Kidney epithelial cell (primary cell): Measurements from ENCODE around the gene DPY19L2. TPM values are rescaled to one million over a fixed set of nuclear protein-coding genes. Genes with fewer than 3 reads are reported as not detected.
"Not testable (repeated sequence)": the region's sequence is repeated elsewhere in the genome, so short reads cannot be mapped to it uniquely, and the experiment has no call there.

ENCODE experiments used
- DNase-seq: peaks from one replicate; pipeline ENCODE4 v3.0.0-alpha.2; 2010; ENCODE audit warnings: low read depth
- H3K27me3 ChIP-seq: 2 replicates; pipeline ENCODE4 v1.6.0; 2011; ENCODE audit warnings: low read length; ENCODE audit not compliant: control insufficient read depth, insufficient read depth
- H3K36me3 ChIP-seq: 2 replicates; pipeline ENCODE4 v1.5.1; 2011; ENCODE audit warnings: low read length; ENCODE audit not compliant: control insufficient read depth, insufficient read depth
- H3K4me3 ChIP-seq: 2 replicates; pipeline ENCODE4 v1.5.1; 2011; ENCODE audit warnings: low read depth, mild to moderate bottlenecking, control low read depth, low read length
- total RNA-seq: library from RNA; depleted of rRNA; stranded (reverse); fragments of >200 nt; gene quantifications from 2 replicates; pipeline ENCODE4 v1.2.3, GENCODE V29; 2015
- TF ChIP-seq, protein P1 (sequence below): IDR thresholded peaks from 2 replicates; pipeline ENCODE4 v1.5.1; 2011; ENCODE audit warnings: mild to moderate bottlenecking, moderate library complexity, low read length, control low read depth, inconsistent platforms; ENCODE audit not compliant: insufficient read depth, poor library complexity, severe bottlenecking

The DPY19L2 gene
- 5.8 and 6.7 TPM in 2 replicates for total RNA-seq

- no peaks in the 10 kb centered on the region for H3K36me3 ChIP-seq
- DNase-seq = peak; percentile 29
- peak within 1 kb of the TSS; percentile 85 for H3K4me3 ChIP-seq
- TF ChIP-seq, protein P1, sequence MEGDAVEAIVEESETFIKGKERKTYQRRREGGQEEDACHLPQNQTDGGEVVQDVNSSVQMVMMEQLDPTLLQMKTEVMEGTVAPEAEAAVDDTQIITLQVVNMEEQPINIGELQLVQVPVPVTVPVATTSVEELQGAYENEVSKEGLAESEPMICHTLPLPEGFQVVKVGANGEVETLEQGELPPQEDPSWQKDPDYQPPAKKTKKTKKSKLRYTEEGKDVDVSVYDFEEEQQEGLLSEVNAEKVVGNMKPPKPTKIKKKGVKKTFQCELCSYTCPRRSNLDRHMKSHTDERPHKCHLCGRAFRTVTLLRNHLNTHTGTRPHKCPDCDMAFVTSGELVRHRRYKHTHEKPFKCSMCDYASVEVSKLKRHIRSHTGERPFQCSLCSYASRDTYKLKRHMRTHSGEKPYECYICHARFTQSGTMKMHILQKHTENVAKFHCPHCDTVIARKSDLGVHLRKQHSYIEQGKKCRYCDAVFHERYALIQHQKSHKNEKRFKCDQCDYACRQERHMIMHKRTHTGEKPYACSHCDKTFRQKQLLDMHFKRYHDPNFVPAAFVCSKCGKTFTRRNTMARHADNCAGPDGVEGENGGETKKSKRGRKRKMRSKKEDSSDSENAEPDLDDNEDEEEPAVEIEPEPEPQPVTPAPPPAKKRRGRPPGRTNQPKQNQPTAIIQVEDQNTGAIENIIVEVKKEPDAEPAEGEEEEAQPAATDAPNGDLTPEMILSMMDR = no peak
- no peaks in the 10 kb centered on the region for H3K27me3 ChIP-seq
Measured at GRCh38 chr12:63668028-63668799, at the start of gene DPY19L2. Gene DPY19L2, minus strand, starts transcription at chr12:63668493. Its CDS starts 100 bp downstream, at chr12:63668393.

GRCh38 chr12:63716891-63717290 lies 48.6 kb upstream of the DPY19L2 start:
- H3K36me3 ChIP-seq, DNase-seq, H3K4me3 ChIP-seq, H3K27me3 ChIP-seq: not testable (repeated sequence)

- H3K36me3 ChIP-seq, DNase-seq, H3K27me3 ChIP-seq, H3K4me3 ChIP-seq: not testable (repeated sequence)
Measured at GRCh38 chr12:63715107-63715625, 46.9 kb upstream of the DPY19L2 start.

DNA sequence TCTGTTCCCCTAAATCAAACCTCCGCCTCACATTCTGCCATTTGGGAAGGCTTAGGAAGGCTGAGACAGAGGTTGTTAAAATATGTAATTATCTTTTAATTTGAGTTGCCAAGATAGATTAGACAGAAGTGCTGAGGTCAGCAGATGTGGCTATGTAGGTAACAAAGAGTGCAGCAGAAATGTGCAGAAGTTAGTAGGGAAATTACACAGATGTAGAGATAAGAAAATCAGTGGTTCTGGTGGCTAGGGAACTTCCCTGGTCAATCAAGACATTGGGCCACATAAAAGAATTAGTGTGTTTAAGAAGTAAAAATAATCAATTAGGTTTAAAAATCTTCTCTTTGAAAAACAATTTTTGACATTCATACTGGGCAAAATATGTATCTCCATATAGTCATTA lies 46.1 kb upstream of the DPY19L2 start:
- H3K36me3 ChIP-seq, H3K4me3 ChIP-seq, H3K27me3 ChIP-seq, DNase-seq: not testable (repeated sequence)

DNA sequence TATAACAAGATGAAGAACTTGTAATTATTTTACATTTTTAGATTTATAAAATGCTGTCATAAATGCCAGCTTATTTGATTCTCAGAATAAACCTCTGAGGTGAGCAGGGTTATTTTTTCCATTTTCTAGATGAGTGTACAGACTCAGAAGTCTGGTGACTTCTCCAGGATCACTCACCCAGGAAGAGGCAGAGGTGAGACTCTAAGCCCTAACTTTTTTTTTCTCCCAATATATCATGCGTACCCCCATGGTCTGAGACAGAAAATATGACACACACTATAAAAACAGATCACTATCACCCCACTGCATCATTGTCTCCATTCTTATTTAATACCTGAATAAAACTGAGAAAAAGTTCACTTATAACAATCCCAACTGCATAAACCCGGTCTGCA lies 45.4 kb upstream of the DPY19L2 start:
- H3K36me3 ChIP-seq, H3K27me3 ChIP-seq, DNase-seq, H3K4me3 ChIP-seq: not testable (repeated sequence)

- H3K36me3 ChIP-seq, H3K27me3 ChIP-seq, DNase-seq, H3K4me3 ChIP-seq: not testable (repeated sequence)
Measured at GRCh38 chr12:63712979-63713680, 44.8 kb upstream of the DPY19L2 start.

DNA sequence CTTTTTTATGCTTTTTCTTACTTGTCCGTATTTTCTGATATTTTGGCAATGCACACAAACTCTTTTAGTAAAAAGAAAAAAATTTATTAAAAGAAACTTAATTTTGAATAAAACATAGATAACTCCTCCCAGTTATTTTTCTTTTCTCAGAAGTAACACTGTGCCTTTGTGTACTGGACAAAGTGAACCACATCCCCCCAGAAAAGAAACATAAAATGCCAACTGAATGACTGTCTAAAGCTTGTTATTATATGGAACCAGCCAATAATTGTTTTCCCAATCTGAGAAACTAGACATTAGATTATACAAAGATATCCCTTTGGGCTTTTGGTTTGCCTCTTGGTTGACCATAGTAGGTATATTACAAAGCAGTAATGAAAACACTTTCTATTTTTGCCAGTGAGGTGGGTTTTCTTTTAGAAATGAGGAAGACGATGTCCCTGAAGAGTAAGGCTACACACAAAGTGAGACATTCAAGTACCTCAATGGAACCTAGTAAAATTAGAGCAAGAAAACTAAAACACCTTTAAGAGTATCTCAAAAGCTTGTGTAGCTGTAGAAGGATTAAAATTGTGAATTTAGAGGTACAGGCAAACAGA lies 44.2 kb upstream of the DPY19L2 start:
- not testable (repeated sequence) for H3K36me3 ChIP-seq, DNase-seq, H3K27me3 ChIP-seq

GRCh38 chr12:63711339-63711738 lies 43.0 kb upstream of the DPY19L2 start:
- not testable (repeated sequence) for DNase-seq, H3K4me3 ChIP-seq, H3K27me3 ChIP-seq, H3K36me3 ChIP-seq

More for the DNA sequence above, 44.2 kb upstream of the DPY19L2 start:
- not testable (repeated sequence) for H3K4me3 ChIP-seq

DNA sequence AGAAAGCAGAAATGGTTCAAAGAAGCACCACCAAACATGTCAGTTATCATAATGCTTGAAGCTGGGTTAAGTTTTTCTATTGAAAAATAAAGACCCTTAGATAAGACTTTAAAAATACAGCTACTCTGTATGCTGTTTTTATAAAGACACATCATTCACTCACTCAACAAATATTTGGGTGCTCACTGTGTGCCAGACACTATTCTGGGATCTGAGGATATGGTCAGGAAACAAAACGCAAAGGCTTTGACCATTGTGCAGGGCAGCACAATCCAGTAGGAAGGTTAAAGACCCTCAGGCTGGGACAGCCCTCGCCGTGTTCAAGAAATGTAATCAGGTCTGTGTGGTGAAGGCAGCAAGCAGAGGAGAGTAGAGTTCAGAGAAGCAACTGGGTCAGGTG lies 38.0 kb upstream of the DPY19L2 start:
- H3K36me3 ChIP-seq = no peaks in the 10 kb centered on the region
- no peak for DNase-seq
- H3K27me3 ChIP-seq = no peaks in the 10 kb centered on the region
- TF ChIP-seq, protein P1 = no peak
- H3K4me3 ChIP-seq = no peak overlapping the region

GRCh38 chr12:63699678-63700382 lies 31.5 kb upstream of the DPY19L2 start:
- DNase-seq, H3K4me3 ChIP-seq, H3K36me3 ChIP-seq, H3K27me3 ChIP-seq: not testable (repeated sequence)

DNA sequence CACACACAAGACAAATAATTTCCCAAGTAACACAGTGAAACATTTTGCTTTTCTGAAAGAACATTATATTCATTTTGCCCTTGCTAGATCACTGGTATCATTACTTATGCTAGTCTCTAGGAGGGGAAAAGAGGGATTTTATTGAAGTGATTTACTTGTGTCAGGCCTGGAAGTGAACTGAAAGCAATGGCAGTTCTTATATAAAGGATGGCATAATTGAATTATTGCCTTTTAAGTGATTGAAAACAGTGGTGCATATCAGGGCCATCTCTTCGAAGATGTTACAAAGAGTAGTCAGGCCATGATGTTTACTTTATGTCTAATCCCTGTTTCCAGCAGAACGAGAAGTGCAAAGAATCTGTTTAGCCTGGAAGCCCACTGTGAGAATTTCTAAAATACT lies 30.7 kb upstream of the DPY19L2 start:
- H3K27me3 ChIP-seq, H3K4me3 ChIP-seq, H3K36me3 ChIP-seq, DNase-seq: not testable (repeated sequence)

DNA sequence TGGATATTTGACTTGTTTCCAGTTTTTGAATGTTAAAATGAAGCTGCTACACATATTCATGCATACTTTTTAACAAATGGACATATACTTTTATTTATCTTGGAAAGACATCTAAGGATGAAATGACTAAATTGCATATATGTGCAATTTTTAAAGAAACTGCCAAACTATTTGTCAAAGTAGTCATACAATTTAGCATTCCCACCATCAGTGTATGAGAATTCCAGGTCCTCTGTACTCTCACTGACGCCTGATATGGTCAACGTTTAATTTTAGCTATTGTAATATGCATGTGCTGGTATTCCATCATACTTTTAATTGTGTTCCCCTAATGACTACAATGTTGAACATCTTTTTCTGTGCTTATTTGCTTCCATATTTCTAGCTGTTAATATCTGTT lies 22.5 kb upstream of the DPY19L2 start:
- DNase-seq, H3K27me3 ChIP-seq, H3K36me3 ChIP-seq, H3K4me3 ChIP-seq: not testable (repeated sequence)
